HG03558 (cell line): ENCODE data around the gene PDPR.
"Not testable (repeated sequence)": the region's sequence is repeated elsewhere in the genome, so short reads cannot be mapped to it uniquely, and the experiment has no call there.

Experiments used
- ATAC-seq: cut with Tn5 transposase; IDR thresholded peaks from one replicate; pipeline ENCODE4 v1.9.1; 2021; ENCODE audit warnings: moderate number of reproducible peaks; ENCODE audit not compliant: unreplicated experiment; ENCODE audit errors: extremely low read depth

The PDPR gene

GRCh38 chr16:70204010-70204409 is 89.9 kb downstream of the PDPR start:
- ATAC-seq: not testable (repeated sequence)

GRCh38 chr16:70204668-70205405 is 90.7 kb downstream of the PDPR start:
- ATAC-seq: not testable (repeated sequence)

DNA sequence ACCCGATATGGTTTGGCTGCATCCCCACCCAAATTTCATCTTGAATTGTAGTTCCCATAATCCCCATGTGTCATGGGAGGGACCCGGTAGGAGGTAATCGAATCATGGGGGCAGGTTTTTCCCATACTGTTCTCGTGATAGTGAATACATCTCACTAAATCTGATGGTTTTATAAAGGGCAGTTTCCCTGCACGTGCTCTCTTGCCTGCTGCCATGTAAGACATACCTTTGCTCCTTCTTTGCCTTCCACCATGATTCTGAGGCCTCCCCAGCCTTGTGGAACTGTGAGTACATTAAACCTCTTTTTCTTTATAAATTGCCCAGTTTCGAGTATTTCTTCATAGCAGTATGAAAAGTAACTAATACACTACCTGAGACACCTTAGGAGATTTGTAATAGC is 92.2 kb downstream of the PDPR start:
- not testable (repeated sequence) for ATAC-seq
